Fibroblast of lung (primary cell): ENCODE data around the gene YIF1A. TPM values are rescaled to one million over a fixed set of nuclear protein-coding genes. Genes with fewer than 3 reads are reported as not detected.

Experiments
- DNase-seq, 2 donors: peaks; one replicate each; pipeline versions ENCODE4 v3.0.0 to v3.0.0-alpha.2; 2010; ENCODE audit warnings: low read depth in 2 of 2
- H2AFZ ChIP-seq: 2 replicates; pipeline ENCODE4 v1.5.1; 2012; ENCODE audit warnings: low read length, control low read depth, inconsistent platforms
- H3K27ac ChIP-seq: 2 replicates; pipeline ENCODE4 v1.5.1; 2011; ENCODE audit warnings: low read length, control low read depth; ENCODE audit not compliant: insufficient read depth
- H3K27me3 ChIP-seq: 2 replicates; pipeline ENCODE4 v1.5.1; 2011; ENCODE audit warnings: mild to moderate bottlenecking, low read length; ENCODE audit not compliant: control insufficient read depth, insufficient read depth
- H3K36me3 ChIP-seq: 2 replicates; pipeline ENCODE4 v1.5.1; 2011; ENCODE audit warnings: low read length; ENCODE audit not compliant: control insufficient read depth, insufficient read depth
- H3K4me1 ChIP-seq: 2 replicates; pipeline ENCODE4 v1.5.1; 2011; ENCODE audit warnings: low read length; ENCODE audit not compliant: control insufficient read depth, insufficient read depth; ENCODE audit errors: extremely low read depth
- H3K4me2 ChIP-seq: 2 replicates; pipeline ENCODE4 v1.5.1; 2011; ENCODE audit warnings: low read length, control low read depth; ENCODE audit not compliant: insufficient read depth; ENCODE audit errors: extremely low read depth
- H3K4me3 ChIP-seq, 4 experiments: fragments of 200-600 bp in 1 of 4; sonication (generic) in 1 of 4; replicated peaks in 1 of 4; 2 replicates each; pipeline ENCODE4 v1.5.1; 2011 to 2016; ENCODE audit warnings: low read length in 4 of 4, low read depth in 3 of 4, mild to moderate bottlenecking in 3 of 4, control low read depth in 2 of 4, inconsistent platforms in 1 of 4, mixed read lengths in 1 of 4; ENCODE audit not compliant: insufficient read depth in 1 of 4; ENCODE audit errors: control extremely low read depth in 1 of 4
- H3K79me2 ChIP-seq: 2 replicates; pipeline ENCODE4 v1.5.1; 2012; ENCODE audit warnings: mild to moderate bottlenecking, low read length, inconsistent platforms; ENCODE audit not compliant: control insufficient read depth, insufficient read depth
- H3K9ac ChIP-seq: 2 replicates; pipeline ENCODE4 v1.5.1; 2011; ENCODE audit warnings: mild to moderate bottlenecking, low read length, control low read depth; ENCODE audit not compliant: insufficient read depth
- H3K9me3 ChIP-seq: 2 replicates; pipeline ENCODE4 v1.5.1; 2012; ENCODE audit warnings: low read depth, low read length; ENCODE audit not compliant: control insufficient read depth, insufficient read depth
- H4K20me1 ChIP-seq: 2 replicates; pipeline ENCODE4 v1.5.1; 2011; ENCODE audit warnings: low read length; ENCODE audit not compliant: control insufficient read depth, insufficient read depth; ENCODE audit errors: extremely low read depth
- EZH2 ChIP-seq: IDR thresholded peaks from 2 replicates; pipeline ENCODE4 v1.5.1; 2012; ENCODE audit warnings: low read length, control low read depth, mild to moderate bottlenecking; ENCODE audit errors: missing control alignments
- polyA plus RNA-seq, 2 donors: library from polyadenylated mRNA; depleted of rRNA in 1 of 2; stranded (reverse) in 1 of 2; unstranded in 1 of 2; fragments of >200 nt; gene quantifications; 2 replicates each; pipeline ENCODE4 v1.2.1, GENCODE V29; 2011 to 2012; ENCODE audit warnings: missing spikeins in 1 of 2
- total RNA-seq: library from RNA; depleted of rRNA; stranded (reverse); fragments of >200 nt; gene quantifications from 2 replicates; pipeline ENCODE4 v1.2.1, GENCODE V29; 2014
- TF ChIP-seq, protein P1 (sequence below), 2 donors: IDR thresholded peaks in 1 of 2; conservative IDR thresholded peaks in 1 of 2; 1 replicate in 1 of 2; 2 replicates in 1 of 2; pipeline ENCODE4 v1.5.1; 2011 to 2012; ENCODE audit warnings: low read length in 2 of 2, control low read depth in 1 of 2, inconsistent platforms in 1 of 2, low read depth in 1 of 2, mild to moderate bottlenecking in 1 of 2

YIF1A gene
- total and polyA plus RNA-seq, 2 donors (not counting 1 experiment from before 2014, with no cell fraction given): 160 to 167 TPM

DNA sequence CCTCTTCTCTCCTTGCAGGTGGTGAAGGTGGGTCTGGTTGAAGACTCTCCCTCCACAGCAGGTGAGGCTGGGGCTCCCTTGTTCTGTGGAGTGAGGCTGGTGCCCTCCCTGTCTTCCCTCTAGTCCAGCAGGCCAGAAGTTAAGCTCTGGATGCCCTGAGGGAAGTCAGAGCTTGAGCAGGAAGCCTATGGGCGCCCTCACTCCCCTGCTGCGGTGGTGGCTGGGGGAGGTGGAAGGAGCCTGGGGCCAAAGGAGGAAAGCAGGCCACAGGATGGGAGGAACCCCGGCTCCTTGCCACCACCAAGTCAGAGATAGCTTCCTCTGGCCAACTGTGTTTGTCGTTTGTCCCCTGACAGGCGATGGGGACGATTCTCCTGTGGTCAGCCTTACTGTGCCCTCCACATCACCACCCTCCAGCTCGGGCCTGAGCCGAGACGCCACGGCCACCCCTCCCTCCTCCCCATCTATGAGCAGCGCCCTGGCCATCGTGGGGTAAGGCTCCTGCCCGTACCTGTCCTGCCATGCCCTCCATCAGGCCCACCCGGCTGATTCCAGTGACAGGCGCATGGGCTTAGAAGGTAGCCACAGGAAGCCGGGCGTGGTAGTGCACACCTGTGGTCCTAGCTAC lies 50.0 kb downstream of the YIF1A start:
- H3K4me2 ChIP-seq: no peak overlapping the region
- no peak overlapping the region for H3K27ac ChIP-seq
- TF ChIP-seq, protein P1, sequence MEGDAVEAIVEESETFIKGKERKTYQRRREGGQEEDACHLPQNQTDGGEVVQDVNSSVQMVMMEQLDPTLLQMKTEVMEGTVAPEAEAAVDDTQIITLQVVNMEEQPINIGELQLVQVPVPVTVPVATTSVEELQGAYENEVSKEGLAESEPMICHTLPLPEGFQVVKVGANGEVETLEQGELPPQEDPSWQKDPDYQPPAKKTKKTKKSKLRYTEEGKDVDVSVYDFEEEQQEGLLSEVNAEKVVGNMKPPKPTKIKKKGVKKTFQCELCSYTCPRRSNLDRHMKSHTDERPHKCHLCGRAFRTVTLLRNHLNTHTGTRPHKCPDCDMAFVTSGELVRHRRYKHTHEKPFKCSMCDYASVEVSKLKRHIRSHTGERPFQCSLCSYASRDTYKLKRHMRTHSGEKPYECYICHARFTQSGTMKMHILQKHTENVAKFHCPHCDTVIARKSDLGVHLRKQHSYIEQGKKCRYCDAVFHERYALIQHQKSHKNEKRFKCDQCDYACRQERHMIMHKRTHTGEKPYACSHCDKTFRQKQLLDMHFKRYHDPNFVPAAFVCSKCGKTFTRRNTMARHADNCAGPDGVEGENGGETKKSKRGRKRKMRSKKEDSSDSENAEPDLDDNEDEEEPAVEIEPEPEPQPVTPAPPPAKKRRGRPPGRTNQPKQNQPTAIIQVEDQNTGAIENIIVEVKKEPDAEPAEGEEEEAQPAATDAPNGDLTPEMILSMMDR (conservative IDR thresholded peaks at IDR 0.05 in 1 of 2, IDR thresholded peaks at IDR 0.05 in 1 of 2; ENCODE audit: low read depth in 1 of 2, low read length in 2 of 2): no peak
- TF ChIP-seq EZH2: no peak
- H3K4me1 ChIP-seq: no peaks in the 10 kb centered on the region
- H3K27me3 ChIP-seq: no peaks in the 10 kb centered on the region
- H3K4me3 ChIP-seq: no peak overlapping the region
- peaks cover 5% of the 10 kb centered on the region for H3K36me3 ChIP-seq
- no peak for DNase-seq
- H2AFZ ChIP-seq: no peak overlapping the region
- no peaks in the 10 kb centered on the region for H4K20me1 ChIP-seq
- H3K9ac ChIP-seq: no peak overlapping the region
- H3K79me2 ChIP-seq: no peaks in the 10 kb centered on the region
- no peaks in the 10 kb centered on the region for H3K9me3 ChIP-seq

DNA sequence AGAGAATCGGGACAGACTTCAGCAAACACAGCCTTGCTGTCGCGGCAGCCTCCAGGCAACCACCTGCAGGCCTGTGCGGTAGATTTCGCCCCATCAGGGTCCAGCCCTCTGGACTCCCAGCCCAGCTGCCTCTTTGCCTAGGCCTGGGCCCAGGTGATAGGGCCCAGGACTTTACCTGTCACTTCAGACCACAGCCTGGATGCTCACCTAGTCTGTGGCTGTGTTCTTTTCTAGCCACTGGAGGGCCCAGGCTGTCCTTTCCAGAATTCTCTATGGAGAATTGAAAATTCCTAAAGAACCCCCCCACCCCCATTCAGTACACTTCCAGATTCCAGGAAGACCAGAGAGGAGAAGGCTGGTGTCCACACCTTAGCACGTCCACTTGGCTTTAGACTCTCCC lies 51.1 kb downstream of the YIF1A start:
- no peaks in the 10 kb centered on the region for H3K9me3 ChIP-seq
- H3K27me3 ChIP-seq: no peaks in the 10 kb centered on the region
- H3K9ac ChIP-seq: no peak overlapping the region
- H3K79me2 ChIP-seq: no peaks in the 10 kb centered on the region
- H3K4me2 ChIP-seq: no peak overlapping the region
- peaks cover 4% of the 10 kb centered on the region for H3K36me3 ChIP-seq
- no peak for DNase-seq
- H2AFZ ChIP-seq: no peak overlapping the region
- TF ChIP-seq, protein P1 (conservative IDR thresholded peaks at IDR 0.05 in 1 of 2, IDR thresholded peaks at IDR 0.05 in 1 of 2; ENCODE audit: low read depth in 1 of 2, low read length in 2 of 2): no peak
- TF ChIP-seq EZH2: no peak
- H3K4me3 ChIP-seq: no peak overlapping the region
- no peaks in the 10 kb centered on the region for H4K20me1 ChIP-seq
- H3K27ac ChIP-seq: no peak overlapping the region
- no peaks in the 10 kb centered on the region for H3K4me1 ChIP-seq

DNA sequence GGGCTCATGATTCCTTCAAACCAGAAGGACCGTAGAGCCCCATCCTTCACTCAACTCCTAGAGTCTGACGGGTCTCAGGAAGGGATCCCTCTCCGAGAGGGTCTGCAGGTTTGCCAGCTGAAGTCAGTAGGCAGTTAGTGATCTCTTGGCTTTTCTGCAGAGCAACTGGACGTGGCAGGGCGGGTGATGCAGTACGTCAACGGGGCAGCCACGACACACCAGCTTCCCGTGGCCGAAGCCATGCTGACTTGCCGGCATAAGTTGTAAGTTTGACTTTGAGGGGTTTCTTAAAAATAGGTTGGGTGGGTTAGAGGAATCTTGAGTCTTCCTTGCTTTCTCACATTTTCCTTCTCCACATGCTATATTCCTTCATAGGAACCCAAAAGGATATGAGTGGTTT lies 53.8 kb downstream of the YIF1A start:
- Histone ChIP-seq H3K9me3 (no peaks in the 10 kb centered on the region), H3K27ac (no peak overlapping the region), H3K4me2 (no peak overlapping the region), H3K4me1 (no peaks in the 10 kb centered on the region), H4K20me1 (no peaks in the 10 kb centered on the region), H3K9ac (no peak overlapping the region), H2AFZ (no peak overlapping the region), H3K27me3 (no peaks in the 10 kb centered on the region), H3K4me3 (no peak overlapping the region), H3K79me2 (no peaks in the 10 kb centered on the region), H3K36me3 (peaks cover 3% of the 10 kb centered on the region)
- no peak for TF ChIP-seq EZH2
- TF ChIP-seq, protein P1 (conservative IDR thresholded peaks at IDR 0.05 in 1 of 2, IDR thresholded peaks at IDR 0.05 in 1 of 2; ENCODE audit: low read depth in 1 of 2, low read length in 2 of 2): no peak
- DNase-seq: no peak

Other genes starting within 250 kb of the YIF1A start
- gene GAL3ST3, start 240.0 kb downstream of the YIF1A start, total RNA-seq: under 0.01 TPM in 1 of 2 replicates, not detected in the other
- gene GAL3ST3, start 240.0 kb downstream of the YIF1A start, polyA plus RNA-seq: not detected in 2 replicates
- gene SF3B2, start 236.8 kb downstream of the YIF1A start, total RNA-seq: 108 TPM in 2 replicates
- 87.7 and 122 TPM in 2 replicates for gene SF3B2, start 236.8 kb downstream of the YIF1A start, polyA plus RNA-seq
- gene PACS1, start 218.9 kb downstream of the YIF1A start, total RNA-seq: 16.4 and 25.9 TPM in 2 replicates
- 27.7 and 28.5 TPM in 2 replicates for gene PACS1, start 218.9 kb downstream of the YIF1A start, polyA plus RNA-seq
- gene KLC2, start 31.4 kb downstream of the YIF1A start, total RNA-seq: 17.3 and 17.5 TPM in 2 replicates
- 7.4 and 10.1 TPM in 2 replicates for gene KLC2, start 31.4 kb downstream of the YIF1A start, polyA plus RNA-seq
- gene RAB1B, start 20.5 kb downstream of the YIF1A start, total RNA-seq: 43.7 and 63.6 TPM in 2 replicates
- 140 and 221 TPM in 2 replicates for gene RAB1B, start 20.5 kb downstream of the YIF1A start, polyA plus RNA-seq
- gene CNIH2, start 11.0 kb downstream of the YIF1A start, total RNA-seq: 0.17 TPM in 1 of 2 replicates, not detected in the other
- gene CNIH2, start 11.0 kb downstream of the YIF1A start, polyA plus RNA-seq: 0.57 and 1.4 TPM in 2 replicates
- under 0.01 TPM in 2 replicates for gene TMEM151A, start 2.8 kb upstream of the YIF1A start, total RNA-seq
- not detected in 2 replicates for gene TMEM151A, start 2.8 kb upstream of the YIF1A start, polyA plus RNA-seq
- gene CD248, start 27.9 kb upstream of the YIF1A start, total RNA-seq: 52.6 and 95.6 TPM in 2 replicates
- gene CD248, start 27.9 kb upstream of the YIF1A start, polyA plus RNA-seq: 98.8 and 132 TPM in 2 replicates
- gene RIN1, start 47.3 kb upstream of the YIF1A start, total RNA-seq: 12.6 and 22.1 TPM in 2 replicates
- gene RIN1, start 47.3 kb upstream of the YIF1A start, polyA plus RNA-seq: 6.3 and 10.6 TPM in 2 replicates
- gene BRMS1, start 56.0 kb upstream of the YIF1A start, total RNA-seq: 43.9 and 50.6 TPM in 2 replicates
- 25.7 and 41.6 TPM in 2 replicates for gene BRMS1, start 56.0 kb upstream of the YIF1A start, polyA plus RNA-seq
- gene B4GAT1, start 58.5 kb upstream of the YIF1A start, total RNA-seq: 34.7 and 48.9 TPM in 2 replicates
- 13.1 and 15.7 TPM in 2 replicates for gene B4GAT1, start 58.5 kb upstream of the YIF1A start, polyA plus RNA-seq
- under 0.01 and 0.17 TPM in 2 replicates for gene SLC29A2, start 82.6 kb upstream of the YIF1A start, total RNA-seq
- gene SLC29A2, start 82.6 kb upstream of the YIF1A start, polyA plus RNA-seq: 0.15 and 1.7 TPM in 2 replicates
- gene NPAS4, start 131.9 kb upstream of the YIF1A start, total RNA-seq: not detected in 2 replicates
- gene NPAS4, start 131.9 kb upstream of the YIF1A start, polyA plus RNA-seq: 0.08 and 0.16 TPM in 2 replicates
- 32.7 and 39.3 TPM in 2 replicates for gene MRPL11, start 149.7 kb upstream of the YIF1A start, total RNA-seq
- gene MRPL11, start 149.7 kb upstream of the YIF1A start, polyA plus RNA-seq: 35.7 and 55.9 TPM in 2 replicates
- gene PELI3, start 177.8 kb upstream of the YIF1A start, total RNA-seq: 16.2 and 20.3 TPM in 2 replicates
- gene PELI3, start 177.8 kb upstream of the YIF1A start, polyA plus RNA-seq: 5.0 and 5.1 TPM in 2 replicates
- 28.2 and 39.6 TPM in 2 replicates for gene DPP3, start 191.3 kb upstream of the YIF1A start, total RNA-seq
- gene DPP3, start 191.3 kb upstream of the YIF1A start, polyA plus RNA-seq: 33.6 and 42.1 TPM in 2 replicates
- gene BBS1, start 221.5 kb upstream of the YIF1A start, total RNA-seq: 20.3 and 20.5 TPM in 2 replicates
- 11.6 and 16.5 TPM in 2 replicates for gene BBS1, start 221.5 kb upstream of the YIF1A start, polyA plus RNA-seq